T-cell (primary cell): ENCODE data around the gene PLXNA1. TPM values are rescaled to one million over a fixed set of nuclear protein-coding genes. Genes with fewer than 3 reads are reported as not detected.
A peak's percentile ranks its signal among the peaks of the same experiment; 100 is the strongest.

Source experiments
- ATAC-seq, 4 experiments: fragments of 200-7000 bp in 3 of 4; fragments of 150-1000 bp in 1 of 4; cut with Tn5 transposase; replicated peaks in 1 of 4; 1 replicate in 3 of 4; 2 replicates in 1 of 4; pipeline ENCODE4 v1.10.0; 2021; ENCODE audit warnings: moderate library complexity in 3 of 4, mild to moderate bottlenecking in 2 of 4, moderate number of reproducible peaks in 1 of 4
- CTCF ChIA-PET, 2 donors: fragments of 300-600 bp; sonication (Branson Sonifier 250); formaldehyde crosslinking; loops; one replicate each; lab custom pipeline; 2022; ENCODE audit warnings: antibody characterized with exemption in 2 of 2; lab: Charles Lee
- POLR2A ChIA-PET, 2 donors: fragments of 300-600 bp; sonication (Branson Sonifier 250); formaldehyde crosslinking; loops; one replicate each; lab custom pipeline; 2022; ENCODE audit warnings: antibody characterized with exemption in 2 of 2; lab: Charles Lee
- DNase-seq, 35 experiments: peaks; one replicate each; pipeline versions ENCODE4 v3.0.0 to v3.0.0-alpha.2; 2013 to 2023
- H3K27ac ChIP-seq: one replicate; pipeline ENCODE4 v1.5.1; 2013; ENCODE audit warnings: low read length
- H3K27me3 ChIP-seq, 2 experiments: replicated peaks in 1 of 2; 1 replicate in 1 of 2; 2 replicates in 1 of 2; pipeline versions ENCODE4 v1.6.1 to v1.7.0; 2013; ENCODE audit warnings: low read length in 1 of 2, mixed read lengths in 1 of 2; ENCODE audit not compliant: control insufficient read depth in 2 of 2, insufficient read depth in 2 of 2; ENCODE audit errors: extremely low read depth in 1 of 2
- H3K36me3 ChIP-seq, 2 donors: 1 replicate in 1 of 2; 2 replicates in 1 of 2; pipeline versions ENCODE4 v1.6.1 to v1.7.0; 2013; ENCODE audit warnings: low read length in 1 of 2; ENCODE audit not compliant: control insufficient read depth in 2 of 2, insufficient read depth in 1 of 2; ENCODE audit errors: extremely low read depth in 1 of 2
- H3K4me1 ChIP-seq, 2 experiments: 1 replicate in 1 of 2; 2 replicates in 1 of 2; pipeline versions ENCODE4 v1.6.1 to v1.7.0; 2013; ENCODE audit warnings: low read length in 2 of 2, mixed read lengths in 1 of 2; ENCODE audit not compliant: insufficient read depth in 2 of 2, control insufficient read depth in 1 of 2; ENCODE audit errors: extremely low read depth in 1 of 2
- H3K4me3 ChIP-seq, 2 donors: 1 replicate in 1 of 2; 2 replicates in 1 of 2; pipeline versions ENCODE4 v1.5.1 to v1.7.0; 2013; ENCODE audit warnings: mild to moderate bottlenecking in 2 of 2, low read length in 1 of 2, moderate library complexity in 1 of 2; ENCODE audit not compliant: control insufficient read depth in 1 of 2; ENCODE audit errors: extremely low read depth in 1 of 2
- H3K9me3 ChIP-seq: 2 replicates; pipeline ENCODE4 v1.7.0; 2013
- H3K27ac Mint-ChIP-seq, 2 donors: one replicate each; pipeline ENCODE4 v1.8.0; 2020 to 2021; ENCODE audit warnings: mild to moderate bottlenecking in 2 of 2, mixed read lengths in 2 of 2
- H3K27me3 Mint-ChIP-seq, 2 donors: one replicate each; pipeline ENCODE4 v1.8.0; 2021 to 2022; ENCODE audit warnings: mixed read lengths in 2 of 2
- H3K36me3 Mint-ChIP-seq: one replicate; pipeline ENCODE4 v1.8.0; 2021; ENCODE audit warnings: mixed read lengths
- H3K4me1 Mint-ChIP-seq, 3 donors: one replicate each; pipeline ENCODE4 v1.8.0; 2020 to 2022; ENCODE audit warnings: mixed read lengths in 3 of 3, mild to moderate bottlenecking in 1 of 3
- H3K4me3 Mint-ChIP-seq, 3 donors: one replicate each; pipeline ENCODE4 v1.8.0; 2020 to 2022; ENCODE audit warnings: mild to moderate bottlenecking in 3 of 3, mixed read lengths in 3 of 3, moderate library complexity in 3 of 3
- H3K9me3 Mint-ChIP-seq, 3 donors: one replicate each; pipeline ENCODE4 v1.8.0; 2020 to 2022; ENCODE audit warnings: mixed read lengths in 3 of 3
- WGBS: methylation state at CpG from one replicate; pipeline ENCODE4 v1.1.5; 2013; ENCODE audit warnings: missing lambda C conversion rate; ENCODE audit not compliant: insufficient coverage; 5-methylcytosine and 5-hydroxymethylcytosine counted together
- total RNA-seq, 35 experiments: library from RNA in 6 of 35; stranded (reverse) in 6 of 35; fragments of 120-200 nt in 1 of 35; gene quantifications; one replicate each; pipeline versions ENCODE4 v1.2.1 to v1.2.4 and lab custom pipeline; 2013 to 2026

The PLXNA1 gene
- total RNA-seq, 5 donors from 2014 or later (not counting 1 experiment from before 2014, with no cell fraction given), result 10.9 to 16.9 (median 16.0) TPM

- peaks cover 0 to 14% (median 11%) of the 10 kb centered on the region in 3 donors for H3K4me1 Mint-ChIP-seq
- H3K4me1 ChIP-seq, result peaks cover 0 to 13% of the 10 kb centered on the region in 2 experiments
- ATAC-seq (no peak), DNase-seq (no peak)
- no peaks in the 10 kb centered on the region for H3K36me3 Mint-ChIP-seq
- no peaks in the 10 kb centered on the region for H3K36me3 ChIP-seq
- no peaks in the 10 kb centered on the region for H3K9me3 ChIP-seq
- ChIA-PET CTCF (no interaction called here), POLR2A (no interaction called here)
- no peak overlapping the region for H3K4me3 Mint-ChIP-seq
- H3K27ac ChIP-seq, result no peak overlapping the region
- peaks cover 9 to 28% of the 10 kb centered on the region in 2 donors for H3K27me3 Mint-ChIP-seq
- no peak overlapping the region for H3K27ac Mint-ChIP-seq
- H3K27me3 ChIP-seq, result peaks cover 2 to 56% of the 10 kb centered on the region in 2 experiments
- no peak overlapping the region for H3K4me3 ChIP-seq
- H3K9me3 Mint-ChIP-seq, result peaks cover 0 to 17% (median 11%) of the 10 kb centered on the region in 3 donors
- 82% methylated on average over 6 of the region's 6 CpGs for WGBS
These were observed 5.1 kb upstream of the PLXNA1 start for GRCh38 chr3:126977821-126978220.

GRCh38 chr3:126978291-126978690, 4.6 kb upstream of the PLXNA1 start:
- 93% methylated on average over 5 of the region's 5 CpGs for WGBS
- Histone ChIP-seq H3K4me3 (no peak overlapping the region), H3K36me3 (no peaks in the 10 kb centered on the region), H3K27ac (no peak overlapping the region), H3K4me1 (peaks cover 0 to 13% of the 10 kb centered on the region in 2 experiments), H3K9me3 (no peaks in the 10 kb centered on the region), H3K27me3 (peaks cover 2 to 51% of the 10 kb centered on the region in 2 experiments)
- ATAC-seq (no peak), DNase-seq (no peak)
- Mint-ChIP-seq H3K36me3 (no peaks in the 10 kb centered on the region), H3K27ac (no peak overlapping the region), H3K27me3 (peaks cover 9 to 28% of the 10 kb centered on the region in 2 donors), H3K4me1 (peaks cover 0 to 14% (median 11%) of the 10 kb centered on the region in 3 donors), H3K9me3 (peaks cover 0 to 17% (median 11%) of the 10 kb centered on the region in 3 donors), H3K4me3 (no peak overlapping the region)
- ChIA-PET POLR2A (no interaction called here), CTCF (no interaction called here)

GRCh38 chr3:126979046-126979628, 3.8 kb upstream of the PLXNA1 start:
- ATAC-seq, result no peak
- no peaks in the 10 kb centered on the region for H3K36me3 Mint-ChIP-seq
- H3K9me3 Mint-ChIP-seq, result peaks cover 0 to 14% (median 9%) of the 10 kb centered on the region in 3 donors
- Histone ChIP-seq H3K4me1 (peaks cover 2 to 18% of the 10 kb centered on the region in 2 experiments), H3K27ac (no peak overlapping the region), H3K36me3 (no peaks in the 10 kb centered on the region), H3K27me3 (peaks cover 2 to 50% of the 10 kb centered on the region in 2 experiments), H3K4me3 (no peak overlapping the region), H3K9me3 (no peaks in the 10 kb centered on the region)
- POLR2A ChIA-PET, result no interaction called here
- no peak for DNase-seq
- peaks cover 9 to 26% of the 10 kb centered on the region in 2 donors for H3K27me3 Mint-ChIP-seq
- no peak overlapping the region for H3K27ac Mint-ChIP-seq
- peaks cover 0 to 14% (median 11%) of the 10 kb centered on the region in 3 donors for H3K4me1 Mint-ChIP-seq
- CTCF ChIA-PET, result interaction anchor here in 1 of 2 donors (0.7 kb wide), 1 partner anchor 11 kb away, joined by 3 read pairs; no protein-coding TSS in a partner anchor
- WGBS, result 55% methylated on average over 4 of the region's 5 CpGs
- no peak overlapping the region for H3K4me3 Mint-ChIP-seq

- DNase-seq, result no peak
These were observed 2.6 kb upstream of the PLXNA1 start for GRCh38 chr3:126980266-126980811.

GRCh38 chr3:126982126-126982470, 817 bp upstream of the PLXNA1 start:
- H3K27me3 Mint-ChIP-seq, result peaks cover 9 to 18% of the 10 kb centered on the region in 2 donors
- Histone ChIP-seq H3K9me3 (no peaks in the 10 kb centered on the region), H3K27ac (peak overlapping the region; percentile 98), H3K36me3 (no peaks in the 10 kb centered on the region), H3K4me1 (peaks cover 2 to 25% of the 10 kb centered on the region in 2 experiments), H3K4me3 (peak overlapping the region; percentile 52 to 69), H3K27me3 (peaks cover 2 to 40% of the 10 kb centered on the region in 2 experiments)
- H3K27ac Mint-ChIP-seq, result peak overlapping the region; percentile 94 to 95
- H3K4me1 Mint-ChIP-seq, result peaks cover 0 to 17% (median 16%) of the 10 kb centered on the region in 3 donors
- ChIA-PET POLR2A (no interaction called here), CTCF (interaction anchor here in 1 of 2 donors (1.0 kb wide), 1 partner anchor 70 kb away, joined by 3 read pairs; no protein-coding TSS in a partner anchor)
- 0% methylated on average over 4 of the region's 12 CpGs for WGBS
- peak in 29 of 35 experiments; percentile 40 to 84 (median 55) for DNase-seq
- no peaks in the 10 kb centered on the region for H3K36me3 Mint-ChIP-seq
- H3K4me3 Mint-ChIP-seq, result peak overlapping the region; percentile 82 to 87 (median 84)
- H3K9me3 Mint-ChIP-seq, result no peaks in the 10 kb centered on the region
- peak in 3 of 4 experiments; percentile 4 to 54 (median 8) for ATAC-seq

More at GRCh38 chr3:126980266-126980811, 2.6 kb upstream of the PLXNA1 start:
- Mint-ChIP-seq H3K36me3 (no peaks in the 10 kb centered on the region), H3K27me3 (peaks cover 9 to 20% of the 10 kb centered on the region in 2 donors), H3K27ac (no peak overlapping the region), H3K9me3 (peaks cover 0 to 2% (median 0%) of the 10 kb centered on the region in 3 donors), H3K4me3 (peak overlapping the region in 2 of 3 donors; percentile 24 to 82), H3K4me1 (peaks cover 0 to 16% (median 13%) of the 10 kb centered on the region in 3 donors)
- no peaks in the 10 kb centered on the region for H3K9me3 ChIP-seq
- ChIA-PET CTCF (no interaction called here), POLR2A (no interaction called here)
- no peaks in the 10 kb centered on the region for H3K36me3 ChIP-seq
- no peak overlapping the region for H3K4me3 ChIP-seq
- H3K4me1 ChIP-seq, result peaks cover 2 to 25% of the 10 kb centered on the region in 2 experiments
- H3K27ac ChIP-seq, result no peak overlapping the region
- ATAC-seq, result no peak
- 93% methylated on average over 14 of the region's 15 CpGs for WGBS
- H3K27me3 ChIP-seq, result peaks cover 2 to 54% of the 10 kb centered on the region in 2 experiments

- Histone ChIP-seq H3K4me1 (peaks cover 2 to 25% of the 10 kb centered on the region in 2 experiments), H3K27me3 (peaks cover 1 to 29% of the 10 kb centered on the region in 2 experiments), H3K9me3 (no peaks in the 10 kb centered on the region), H3K27ac (no peak overlapping the region), H3K36me3 (no peaks in the 10 kb centered on the region), H3K4me3 (no peak overlapping the region)
- ChIA-PET POLR2A (no interaction called here), CTCF (interaction anchor here in 1 of 2 donors (0.7 kb wide), 1 partner anchor 1008 kb away, joined by 3 read pairs; no protein-coding TSS in a partner anchor)
- peaks cover 0 to 17% (median 17%) of the 10 kb centered on the region in 3 donors for H3K4me1 Mint-ChIP-seq
- ATAC-seq, result peak in 1 of 4 experiments; percentile 1
- peak in 4 of 35 experiments; percentile 9 to 43 (median 12) for DNase-seq
- WGBS, result under 1% methylated on average over 62 of the region's 70 CpGs
- H3K4me3 Mint-ChIP-seq, result no peak overlapping the region
- H3K27ac Mint-ChIP-seq, result no peak overlapping the region
- peaks cover 4 to 11% of the 10 kb centered on the region in 2 donors for H3K27me3 Mint-ChIP-seq
- H3K36me3 Mint-ChIP-seq, result no peaks in the 10 kb centered on the region
- H3K9me3 Mint-ChIP-seq, result no peaks in the 10 kb centered on the region
These were observed 349 bp downstream of the PLXNA1 start for GRCh38 chr3:126983276-126983652.
